Transverse colon (tissue), 4 donors: Measurements from ENCODE around the gene ITGA7.

ENCODE experiments used
- EP300 ChIP-seq: sonication (generic); formaldehyde crosslinking; IDR thresholded peaks from one replicate; pipeline ENCODE4 v1.6.1; 2017; ENCODE audit warnings: antibody characterized with exemption, low read depth
- POLR2A ChIP-seq: fragments of 450-650 bp; IDR thresholded peaks from one replicate; pipeline ENCODE4 v1.6.1; 2016; ENCODE audit warnings: antibody characterized with exemption, mild to moderate bottlenecking, moderate library complexity
- POLR2AphosphoS5 ChIP-seq, 3 donors: sonication (generic); formaldehyde crosslinking; IDR thresholded peaks; one replicate each; pipeline ENCODE4 v1.6.1; 2016; ENCODE audit warnings: antibody characterized with exemption in 3 of 3
- TF ChIP-seq, protein P1 (sequence below), 5 experiments: fragments of 200-600 bp in 3 of 5; fragments of 450-650 bp in 2 of 5; sonication (generic) in 3 of 5; IDR thresholded peaks; 1 replicate in 2 of 5; 2 replicates in 3 of 5; pipeline ENCODE4 v1.5.1; 2016 to 2017; ENCODE audit warnings: antibody characterized with exemption in 5 of 5, inconsistent platforms in 3 of 5, mild to moderate bottlenecking in 2 of 5, moderate library complexity in 1 of 5

- TF ChIP-seq, protein P1, sequence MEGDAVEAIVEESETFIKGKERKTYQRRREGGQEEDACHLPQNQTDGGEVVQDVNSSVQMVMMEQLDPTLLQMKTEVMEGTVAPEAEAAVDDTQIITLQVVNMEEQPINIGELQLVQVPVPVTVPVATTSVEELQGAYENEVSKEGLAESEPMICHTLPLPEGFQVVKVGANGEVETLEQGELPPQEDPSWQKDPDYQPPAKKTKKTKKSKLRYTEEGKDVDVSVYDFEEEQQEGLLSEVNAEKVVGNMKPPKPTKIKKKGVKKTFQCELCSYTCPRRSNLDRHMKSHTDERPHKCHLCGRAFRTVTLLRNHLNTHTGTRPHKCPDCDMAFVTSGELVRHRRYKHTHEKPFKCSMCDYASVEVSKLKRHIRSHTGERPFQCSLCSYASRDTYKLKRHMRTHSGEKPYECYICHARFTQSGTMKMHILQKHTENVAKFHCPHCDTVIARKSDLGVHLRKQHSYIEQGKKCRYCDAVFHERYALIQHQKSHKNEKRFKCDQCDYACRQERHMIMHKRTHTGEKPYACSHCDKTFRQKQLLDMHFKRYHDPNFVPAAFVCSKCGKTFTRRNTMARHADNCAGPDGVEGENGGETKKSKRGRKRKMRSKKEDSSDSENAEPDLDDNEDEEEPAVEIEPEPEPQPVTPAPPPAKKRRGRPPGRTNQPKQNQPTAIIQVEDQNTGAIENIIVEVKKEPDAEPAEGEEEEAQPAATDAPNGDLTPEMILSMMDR (IDR thresholded peaks at IDR 0.05): no peak
- no peak for TF ChIP-seq POLR2A
- no peak for TF ChIP-seq POLR2AphosphoS5 (IDR thresholded peaks at IDR 0.05)
- TF ChIP-seq EP300: no peak
Measured at GRCh38 chr12:55658212-55658611, 49.5 kb downstream of the ITGA7 start.
